Natural killer cell (primary cell): ENCODE measurements around the gene FAM120C. TPM values are rescaled to one million over a fixed set of nuclear protein-coding genes. Genes with fewer than 3 reads are reported as not detected.

Experiments used
- ATAC-seq, 3 donors: fragments of 150-1000 bp in 2 of 3; fragments of 200-7000 bp in 1 of 3; cut with Tn5 transposase; 1 replicate in 1 of 3; 2 replicates in 2 of 3; pipeline ENCODE4 v1.10.0; 2021; ENCODE audit warnings: mild to moderate bottlenecking in 2 of 3, moderate library complexity in 2 of 3
- DNase-seq, 2 donors: peaks; one replicate each; pipeline versions ENCODE4 v3.0.0 to v3.0.0-alpha.2; 2013 to 2021; ENCODE audit warnings: mixed read lengths in 1 of 2
- H3K27ac ChIP-seq: one replicate; pipeline ENCODE4 v1.5.1; 2013; ENCODE audit warnings: mild to moderate bottlenecking, low read length
- H3K27me3 ChIP-seq: one replicate; pipeline ENCODE4 v1.6.1; 2013; ENCODE audit warnings: low read length; ENCODE audit not compliant: control insufficient read depth, insufficient read depth
- H3K36me3 ChIP-seq: one replicate; pipeline ENCODE4 v1.6.1; 2013; ENCODE audit warnings: low read length; ENCODE audit not compliant: control insufficient read depth, insufficient read depth
- H3K4me1 ChIP-seq: one replicate; pipeline ENCODE4 v1.6.1; 2013; ENCODE audit warnings: low read length; ENCODE audit not compliant: control insufficient read depth, insufficient read depth
- H3K4me3 ChIP-seq: one replicate; pipeline ENCODE4 v1.5.1; 2013; ENCODE audit warnings: low read length
- H3K9me3 ChIP-seq: one replicate; pipeline ENCODE4 v1.6.1; 2013; ENCODE audit warnings: low read length; ENCODE audit not compliant: control insufficient read depth, insufficient read depth
- H3K27ac Mint-ChIP-seq, 2 donors: one replicate each; pipeline ENCODE4 v1.8.0; 2022; ENCODE audit warnings: mild to moderate bottlenecking in 2 of 2, mixed read lengths in 2 of 2, moderate library complexity in 1 of 2
- H3K27me3 Mint-ChIP-seq, 2 donors: one replicate each; pipeline ENCODE4 v1.8.0; 2022; ENCODE audit warnings: low read depth in 2 of 2, mixed read lengths in 2 of 2
- H3K36me3 Mint-ChIP-seq: one replicate; pipeline ENCODE4 v1.8.0; 2022; ENCODE audit warnings: mixed read lengths
- H3K4me1 Mint-ChIP-seq, 2 donors: one replicate each; pipeline ENCODE4 v1.8.0; 2022; ENCODE audit warnings: mixed read lengths in 2 of 2
- H3K4me3 Mint-ChIP-seq: one replicate; pipeline ENCODE4 v1.8.0; 2022; ENCODE audit warnings: mild to moderate bottlenecking, moderate library complexity, mixed read lengths
- H3K9me3 Mint-ChIP-seq, 2 donors: one replicate each; pipeline ENCODE4 v1.8.0; 2022; ENCODE audit warnings: mixed read lengths in 2 of 2
- CTCF ChIP-seq: fragments of 200-600 bp; IDR thresholded peaks from one replicate; pipeline ENCODE4 v1.8.0; 2022; ENCODE audit warnings: antibody characterized with exemption
- WGBS: methylation state at CpG from one replicate; pipeline ENCODE4 v1.1.7; 2013; ENCODE audit warnings: missing lambda C conversion rate; ENCODE audit not compliant: insufficient coverage; 5-methylcytosine and 5-hydroxymethylcytosine counted together
- intact Hi-C: fragments of 100-400 bp; cut with micrococcal nuclease; formaldehyde crosslinking; loops from one replicate; pipeline ENCODE4 v1.14.2; 2022
- total RNA-seq, 4 donors: library from RNA; stranded (reverse); fragments of 120-200 nt in 1 of 4; gene quantifications; one replicate each; pipeline versions ENCODE4 v1.2.3 to v1.2.4, GENCODE V29; 2013 to 2022

FAM120C gene
- total RNA-seq, 3 donors from 2014 or later (not counting 1 experiment from before 2014, with no cell fraction given), result 9.5 to 15.4 (median 11.8) TPM

GRCh38 chrX:54177306-54177705, 5.7 kb downstream of the FAM120C start:
- no peaks in the 10 kb centered on the region for H3K9me3 ChIP-seq
- intact Hi-C loops, result no loop called here
- H3K4me1 Mint-ChIP-seq, result peaks cover 26 to 56% of the 10 kb centered on the region in 2 donors
- ATAC-seq, result no peak
- no peaks in the 10 kb centered on the region for H3K9me3 Mint-ChIP-seq
- no peak for TF ChIP-seq CTCF
- H3K4me1 ChIP-seq, result peaks cover 7% of the 10 kb centered on the region
- H3K27me3 Mint-ChIP-seq, result no peaks in the 10 kb centered on the region
- H3K36me3 Mint-ChIP-seq, result no peaks in the 10 kb centered on the region
- no peaks in the 10 kb centered on the region for H3K27me3 ChIP-seq
- no peak overlapping the region for H3K27ac Mint-ChIP-seq
- 97% methylated on average over 2 of the region's 3 CpGs for WGBS
- DNase-seq, result no peak
- H3K36me3 ChIP-seq, result no peaks in the 10 kb centered on the region
- no peak overlapping the region for H3K4me3 Mint-ChIP-seq
- no peak overlapping the region for H3K4me3 ChIP-seq
- H3K27ac ChIP-seq, result no peak overlapping the region

- H3K9me3 Mint-ChIP-seq, result no peaks in the 10 kb centered on the region
- H3K9me3 ChIP-seq, result no peaks in the 10 kb centered on the region
- H3K36me3 ChIP-seq, result no peaks in the 10 kb centered on the region
- DNase-seq (no peak), ATAC-seq (no peak)
- no peak for TF ChIP-seq CTCF
- no peak overlapping the region for H3K27ac ChIP-seq
- no peak overlapping the region for H3K4me3 Mint-ChIP-seq
- no peak overlapping the region for H3K27ac Mint-ChIP-seq
- no peaks in the 10 kb centered on the region for H3K27me3 ChIP-seq
- WGBS, result 100% methylated on average over 2 of the region's 3 CpGs
- intact Hi-C loops, result no loop called here
- H3K4me1 Mint-ChIP-seq, result peaks cover 0 to 24% of the 10 kb centered on the region in 2 donors
- H3K36me3 Mint-ChIP-seq, result no peaks in the 10 kb centered on the region
- H3K27me3 Mint-ChIP-seq, result no peaks in the 10 kb centered on the region
- no peak overlapping the region for H3K4me3 ChIP-seq
- H3K4me1 ChIP-seq, result no peaks in the 10 kb centered on the region
Observed at GRCh38 chrX:54173791-54174190, 9.3 kb downstream of the FAM120C start.

GRCh38 chrX:54172455-54172854, 10.6 kb downstream of the FAM120C start:
- DNase-seq, result no peak
- WGBS, result 94% methylated on average over 3 of the region's 3 CpGs
- Mint-ChIP-seq H3K9me3 (no peaks in the 10 kb centered on the region), H3K36me3 (no peaks in the 10 kb centered on the region), H3K4me3 (no peak overlapping the region), H3K4me1 (peaks cover 0 to 16% of the 10 kb centered on the region in 2 donors), H3K27ac (no peak overlapping the region), H3K27me3 (no peaks in the 10 kb centered on the region)
- ATAC-seq, result no peak
- H3K4me1 ChIP-seq, result no peaks in the 10 kb centered on the region
- no peak overlapping the region for H3K4me3 ChIP-seq
- no peak for TF ChIP-seq CTCF
- H3K27ac ChIP-seq, result no peak overlapping the region
- intact Hi-C loops, result no loop called here
- no peaks in the 10 kb centered on the region for H3K27me3 ChIP-seq
- no peaks in the 10 kb centered on the region for H3K9me3 ChIP-seq
- no peaks in the 10 kb centered on the region for H3K36me3 ChIP-seq

GRCh38 chrX:54171527-54172250, 11.4 kb downstream of the FAM120C start:
- intact Hi-C loops, result no loop called here
- Histone ChIP-seq H3K9me3 (no peaks in the 10 kb centered on the region), H3K27me3 (no peaks in the 10 kb centered on the region), H3K4me1 (no peaks in the 10 kb centered on the region), H3K27ac (no peak overlapping the region), H3K36me3 (no peaks in the 10 kb centered on the region), H3K4me3 (no peak overlapping the region)
- Mint-ChIP-seq H3K4me1 (peaks cover 0 to 8% of the 10 kb centered on the region in 2 donors), H3K9me3 (no peaks in the 10 kb centered on the region), H3K36me3 (no peaks in the 10 kb centered on the region), H3K27me3 (no peaks in the 10 kb centered on the region), H3K27ac (no peak overlapping the region), H3K4me3 (no peak overlapping the region)
- DNase-seq (no peak), ATAC-seq (no peak)
- 88% methylated on average over 4 of the region's 4 CpGs for WGBS
- no peak for TF ChIP-seq CTCF
